Pancreas (tissue), 10 donors: Measurements from ENCODE around the gene MYBPC3. TPM values are rescaled to one million over a fixed set of nuclear protein-coding genes. Genes with fewer than 3 reads are reported as not detected.

ENCODE experiments used
- ATAC-seq, 4 donors: fragments of 200-7000 bp; cut with Tn5 transposase; one replicate each; pipeline versions ENCODE4 v1.8.0 to v1.9.1; 2020; ENCODE audit warnings: mild to moderate bottlenecking in 4 of 4, moderate library complexity in 4 of 4
- DNase-seq, 6 donors: peaks; one replicate each; pipeline ENCODE4 v3.0.0-alpha.2; 2020
- FAIRE-seq: peaks from 2 replicates; lab custom pipeline; 2012; peaks lifted over from hg19 to GRCh38; lab: Jason Lieb, UNC
- H3K27ac ChIP-seq, 4 donors: fragments of 200-600 bp; sonication (generic); 1 replicate in 3 of 4; 2 replicates in 1 of 4; pipeline versions ENCODE4 v1.5.0 to v1.8.0; 2020
- H3K27me3 ChIP-seq, 4 donors: fragments of 200-600 bp; one replicate each; pipeline ENCODE4 v1.8.0; 2021
- H3K36me3 ChIP-seq, 3 donors: fragments of 200-600 bp; sonication (generic) in 1 of 3; one replicate each; pipeline versions ENCODE4 v1.5.0 to v1.8.0; 2020 to 2021
- H3K4me1 ChIP-seq, 3 donors: fragments of 200-600 bp; one replicate each; pipeline ENCODE4 v1.8.0; 2021
- H3K4me3 ChIP-seq, 4 donors: fragments of 200-600 bp; sonication (generic) in 2 of 4; one replicate each; pipeline versions ENCODE4 v1.5.0 to v1.8.0; 2020 to 2021
- H3K9me3 ChIP-seq, 4 donors: fragments of 200-600 bp; one replicate each; pipeline ENCODE4 v1.8.0; 2021
- WGBS, 2 donors: extraction: QIAGEN DNeasy Blood & Tissue Kit; methylation state at CpG; one replicate each; pipeline ENCODE4 v1.1.7; 2013; 5-methylcytosine and 5-hydroxymethylcytosine counted together
- intact Hi-C, 3 donors: fragments of 100-400 bp; cut with DNase I; formaldehyde crosslinking; loops; one replicate each; pipeline versions ENCODE4 v1.11.1 to v1.14.2; 2022
- polyA plus RNA-seq, 2 donors: library from polyadenylated mRNA; stranded (reverse); fragments of 200-250 nt; gene quantifications; one replicate each; pipeline ENCODE4 v1.2.3, GENCODE V29; 2013
- total RNA-seq, 6 donors: library from RNA; stranded (reverse); fragmentation: NEBNext Ultra II Directional in 4 of 6; extraction: Animal tissue kit (Norgen Biotek cat#: 25700) in 4 of 6; gene quantifications; one replicate each; pipeline versions ENCODE4 v1.2.1 to v1.2.4, GENCODE V29; 2021 to 2023
- TF ChIP-seq, protein P1 (sequence below), 4 donors: fragments of 200-600 bp; sonication (generic) in 3 of 4; IDR thresholded peaks; one replicate each; pipeline versions ENCODE4 v1.5.0 to v1.8.0; 2021; ENCODE audit warnings: antibody characterized with exemption in 4 of 4
- donor health status: healthy with polysubstance abuse.
- donor health status: DM: no; HTN: no; CAD: no; lungs with moderate emphysema.
- donor health status: DM: no; HTN: no; CAD: no.
- donor health status: control.
- donor health status: control.
- donor health status: Bipolar disorder and iron deficiency.
- donor health status: DM: yes; HTN: yes; CAD: no.
- donor health status: DM: no; HTN: no; CAD: no.
- donor health status: DM: no; HTN: no; CAD: no.
- donor health status: DM: yes; HTN: yes; CAD: no.

Gene MYBPC3
- total and polyA plus RNA-seq, 8 donors = 0.06 to 1.0 (median 0.12) TPM; not detected in 2

DNA sequence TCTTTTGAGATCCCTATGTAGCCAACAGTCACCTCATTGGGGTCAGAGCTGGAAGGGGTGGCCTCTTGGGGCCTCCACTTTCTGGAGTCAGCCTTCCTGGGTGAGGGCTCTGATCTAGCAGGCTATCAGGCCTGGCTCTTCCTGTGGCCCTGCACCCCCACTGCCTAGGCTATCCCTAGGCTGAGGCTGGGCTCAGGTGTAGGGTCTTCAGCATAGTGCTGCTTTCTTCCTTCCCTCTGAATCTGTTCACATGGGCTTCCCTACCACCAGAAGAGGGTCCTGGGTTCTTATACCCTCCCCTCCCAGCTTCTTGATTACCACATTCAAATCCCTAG lies 26.3 kb upstream of the MYBPC3 start:
- FAIRE-seq = no peak
- Histone ChIP-seq H3K36me3 (no peaks in the 10 kb centered on the region), H3K9me3 (no peaks in the 10 kb centered on the region), H3K4me1 (no peaks in the 10 kb centered on the region), H3K27ac (peak overlapping the region in 2 of 4 donors; percentile 14 to 15), H3K4me3 (no peak overlapping the region), H3K27me3 (no peaks in the 10 kb centered on the region)
- TF ChIP-seq, protein P1, sequence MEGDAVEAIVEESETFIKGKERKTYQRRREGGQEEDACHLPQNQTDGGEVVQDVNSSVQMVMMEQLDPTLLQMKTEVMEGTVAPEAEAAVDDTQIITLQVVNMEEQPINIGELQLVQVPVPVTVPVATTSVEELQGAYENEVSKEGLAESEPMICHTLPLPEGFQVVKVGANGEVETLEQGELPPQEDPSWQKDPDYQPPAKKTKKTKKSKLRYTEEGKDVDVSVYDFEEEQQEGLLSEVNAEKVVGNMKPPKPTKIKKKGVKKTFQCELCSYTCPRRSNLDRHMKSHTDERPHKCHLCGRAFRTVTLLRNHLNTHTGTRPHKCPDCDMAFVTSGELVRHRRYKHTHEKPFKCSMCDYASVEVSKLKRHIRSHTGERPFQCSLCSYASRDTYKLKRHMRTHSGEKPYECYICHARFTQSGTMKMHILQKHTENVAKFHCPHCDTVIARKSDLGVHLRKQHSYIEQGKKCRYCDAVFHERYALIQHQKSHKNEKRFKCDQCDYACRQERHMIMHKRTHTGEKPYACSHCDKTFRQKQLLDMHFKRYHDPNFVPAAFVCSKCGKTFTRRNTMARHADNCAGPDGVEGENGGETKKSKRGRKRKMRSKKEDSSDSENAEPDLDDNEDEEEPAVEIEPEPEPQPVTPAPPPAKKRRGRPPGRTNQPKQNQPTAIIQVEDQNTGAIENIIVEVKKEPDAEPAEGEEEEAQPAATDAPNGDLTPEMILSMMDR (IDR thresholded peaks at IDR 0.05) = no peak
- DNase-seq = no peak
- intact Hi-C loops = loop anchor here in 2 of 3 donors (5.0 to 10.0 kb wide), 2 partner anchors 66 to 68 kb away; partner anchors contain the start of gene RAPSN (in 2 of the 2)
- no peak for ATAC-seq

DNA sequence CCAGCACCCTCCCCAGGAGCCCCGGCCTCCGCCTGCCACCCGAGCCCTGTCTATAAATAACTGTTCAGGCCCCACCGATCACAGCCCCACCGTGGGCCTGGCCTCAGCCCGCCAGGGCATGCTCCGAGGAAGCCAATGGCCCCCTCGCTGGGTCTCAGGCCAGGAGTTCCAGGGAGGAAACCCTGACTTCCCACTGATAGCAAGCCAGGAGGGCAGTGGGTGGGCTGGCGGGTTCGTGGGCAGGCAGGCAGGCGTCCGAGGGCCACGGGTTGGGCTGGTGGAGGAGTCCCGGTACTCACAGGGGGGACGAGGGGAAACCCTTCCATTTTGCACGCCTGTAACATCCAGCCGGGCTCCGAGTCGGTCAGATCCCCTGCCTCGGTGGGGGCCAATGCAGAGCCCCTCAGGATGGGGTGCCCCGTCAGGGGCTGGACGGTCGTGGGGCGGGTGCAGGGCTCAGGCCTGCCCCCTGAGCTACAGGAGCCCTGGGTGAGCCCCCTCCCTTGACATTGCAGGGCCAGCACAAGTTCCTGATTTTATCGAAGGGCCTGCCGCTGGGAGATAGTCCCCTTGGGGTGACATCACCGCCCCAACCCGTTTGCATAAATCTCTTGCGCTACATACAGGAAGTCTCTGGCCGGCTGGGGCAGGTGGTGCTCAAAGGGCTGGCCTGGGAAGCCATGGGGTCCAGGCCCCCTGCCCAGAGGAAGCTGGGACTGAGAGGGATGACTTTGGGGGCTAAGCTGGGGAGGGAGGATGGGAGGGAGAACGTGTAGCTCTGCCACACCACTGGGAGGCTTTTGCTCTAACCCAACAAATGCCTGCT lies 25.7 kb upstream of the MYBPC3 start, which contains the start of gene SPI1:
SPI1 (minus strand) TSS at position 538 of the 826 bp plus-strand sequence; CDS start at position 344, 194 bp downstream.
- Histone ChIP-seq H3K4me1 (no peaks in the 10 kb centered on the region), H3K9me3 (no peaks in the 10 kb centered on the region), H3K27ac (peak within 1 kb of the TSS in 2 of 4 donors; percentile 35 to 58), H3K36me3 (no peaks in the 10 kb centered on the region), H3K4me3 (peak within 1 kb of the TSS in 1 of 4 donors; percentile 36), H3K27me3 (no peaks in the 10 kb centered on the region)
- peak in 2 of 6 donors; percentile 68 to 74 for DNase-seq
- no peak for FAIRE-seq
- 73 to 79% methylated on average over 31 of the region's 31 CpGs for WGBS, 2 donors
- ATAC-seq = peak in 3 of 4 donors; percentile 36 to 63 (median 50)
- TF ChIP-seq, protein P1 (IDR thresholded peaks at IDR 0.05) = no peak
- intact Hi-C loops = loop anchor here in 2 of 3 donors (5.0 to 10.0 kb wide), 2 partner anchors 67 to 69 kb away; partner anchors contain the start of gene RAPSN (in 2 of the 2)

DNA sequence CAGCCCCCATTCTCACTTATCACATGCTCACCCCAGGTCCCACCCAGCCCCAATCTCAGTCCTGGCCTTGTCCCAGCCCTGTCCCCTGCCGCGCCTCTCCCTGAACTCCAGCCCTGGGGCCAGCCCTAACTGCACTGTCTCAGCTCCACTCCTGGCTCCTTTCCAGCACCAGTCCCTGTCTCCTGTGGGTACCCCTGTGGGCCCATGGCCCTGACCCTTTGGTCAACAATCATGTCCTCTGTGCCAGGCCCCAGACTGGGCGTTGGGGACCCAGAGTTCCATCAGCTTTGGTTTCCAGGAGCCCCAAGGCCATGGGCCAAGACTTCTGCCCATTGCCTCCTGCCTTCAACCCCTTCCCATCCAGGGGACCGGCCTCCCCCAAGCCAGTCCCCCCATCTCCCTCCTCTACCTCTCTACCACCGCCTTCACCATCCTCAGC lies 25.1 kb upstream of the MYBPC3 start:
- Histone ChIP-seq H3K4me1 (no peaks in the 10 kb centered on the region), H3K4me3 (peak overlapping the region in 1 of 4 donors; percentile 36), H3K36me3 (no peaks in the 10 kb centered on the region), H3K27me3 (no peaks in the 10 kb centered on the region), H3K27ac (peak overlapping the region in 2 of 4 donors; percentile 35 to 58), H3K9me3 (no peaks in the 10 kb centered on the region)
- DNase-seq (peak in 1 of 6 donors; percentile 63), FAIRE-seq (no peak), ATAC-seq (peak in 1 of 4 donors; percentile 22)
- intact Hi-C loops = loop anchor here in 2 of 3 donors (5.0 to 10.0 kb wide), 2 partner anchors 67 to 70 kb away; partner anchors contain the start of gene RAPSN (in 2 of the 2)
- 74 to 83% methylated on average over 5 of the region's 5 CpGs for WGBS, 2 donors
- TF ChIP-seq, protein P1 (IDR thresholded peaks at IDR 0.05) = no peak

DNA sequence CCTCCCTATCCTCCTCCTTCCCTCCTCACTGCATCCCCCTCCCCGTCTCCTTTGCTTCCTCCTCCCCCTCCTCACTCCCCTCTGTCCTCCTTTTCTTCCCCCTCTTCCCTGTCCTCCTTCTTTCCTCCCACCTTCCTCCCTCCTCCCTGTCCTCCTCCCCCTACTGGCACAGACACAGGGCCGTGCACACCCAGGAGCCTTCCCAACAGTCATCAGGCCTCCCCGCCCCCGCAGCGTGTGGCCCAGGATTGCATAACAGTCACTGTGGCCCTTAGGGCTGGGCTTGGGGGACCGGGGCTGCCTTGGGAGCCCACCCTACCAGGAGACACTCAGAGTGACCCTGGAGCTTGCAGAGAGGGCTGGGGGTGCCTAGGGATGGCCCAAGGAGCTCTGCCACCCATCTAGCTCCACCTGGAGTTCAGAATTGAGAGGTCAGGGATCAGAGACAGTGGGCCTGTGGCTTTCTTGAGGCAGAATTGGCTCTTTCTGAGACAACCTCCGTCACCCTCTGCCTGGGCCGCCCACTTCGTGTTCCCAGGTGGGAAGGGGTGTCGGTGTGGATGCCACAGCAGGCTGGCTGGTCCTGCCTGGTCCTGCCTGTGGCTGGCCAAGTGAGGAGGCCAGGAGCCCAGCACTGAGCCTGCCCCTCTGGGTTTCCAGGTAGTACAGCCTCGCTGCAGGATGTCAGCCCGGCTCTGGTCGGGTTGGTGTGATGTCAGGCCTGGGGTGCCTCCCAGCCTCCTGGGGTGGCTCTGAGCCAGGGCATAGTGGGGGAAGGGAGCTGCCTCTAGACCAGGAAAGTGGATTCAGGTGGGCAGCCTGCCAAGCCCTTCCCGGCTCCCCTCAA lies 24.2 kb upstream of the MYBPC3 start:
- Histone ChIP-seq H3K4me1 (no peaks in the 10 kb centered on the region), H3K36me3 (no peaks in the 10 kb centered on the region), H3K9me3 (no peaks in the 10 kb centered on the region), H3K27ac (peak overlapping the region in 1 of 4 donors; percentile 44), H3K4me3 (peak overlapping the region in 1 of 4 donors; percentile 36), H3K27me3 (no peaks in the 10 kb centered on the region)
- ATAC-seq (peak in 2 of 4 donors; percentile 49 to 53), DNase-seq (peak in 1 of 6 donors; percentile 74), FAIRE-seq (no peak)
- TF ChIP-seq, protein P1 (IDR thresholded peaks at IDR 0.05) = no peak
- WGBS, 2 donors = 62 to 63% methylated on average over 14 of the region's 14 CpGs
- intact Hi-C loops = loop anchor here in 2 of 3 donors (5.0 to 10.0 kb wide), 2 partner anchors 68 to 71 kb away; partner anchors contain the start of gene RAPSN (in 2 of the 2)
